Measurements from ENCODE around the gene RIPPLY3.

Gene RIPPLY3

DNA sequence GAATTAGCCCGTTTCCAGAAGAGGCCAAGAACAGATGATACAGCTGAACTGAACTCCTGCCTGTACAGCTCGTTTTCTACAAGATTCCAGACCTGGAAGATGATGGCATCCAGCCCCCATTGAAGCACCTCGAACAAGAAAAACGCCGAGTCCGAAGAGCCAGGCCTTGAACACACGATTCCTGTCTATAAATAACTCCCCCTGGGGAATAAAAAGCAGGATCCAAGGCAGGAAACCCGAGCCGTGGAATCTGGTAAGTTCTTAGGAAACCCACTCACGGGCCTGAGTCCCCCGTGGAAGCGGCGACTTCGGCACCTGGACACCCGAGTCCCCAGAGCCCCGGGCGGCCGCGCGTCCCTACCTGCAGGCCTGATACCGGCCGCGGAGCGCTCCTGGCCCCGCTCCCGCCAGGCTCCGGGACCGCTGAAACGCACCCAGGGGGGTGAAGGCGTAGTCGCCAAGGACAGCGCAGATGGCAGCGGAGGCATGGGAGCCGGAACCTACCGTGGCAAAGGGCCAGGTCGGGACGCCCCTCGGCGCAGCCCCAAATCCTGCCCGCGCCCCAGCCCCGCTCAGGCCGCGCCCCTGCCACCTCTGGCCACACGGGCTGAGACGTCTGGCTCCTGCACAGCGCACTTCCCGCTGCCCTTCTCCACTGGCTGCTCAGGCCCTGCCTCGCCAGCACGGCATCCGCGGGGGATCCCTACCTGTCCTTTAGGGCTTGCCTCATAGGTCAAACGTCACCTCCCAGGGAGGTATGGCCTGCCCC is 26.0 kb upstream of the RIPPLY3 start:
- Histone ChIP-seq H3K4me3 (ENCODE audit: low read length, poor library complexity, severe bottlenecking) (no peak overlapping the region), H2AFZ (ENCODE audit: low read length) (no peak overlapping the region), H3K27me3 (ENCODE audit: insufficient read depth, low read length, poor library complexity, severe bottlenecking) (no peaks in the 10 kb centered on the region), H3K9me3 (ENCODE audit: insufficient read depth, low read depth, low read length) (no peaks in the 10 kb centered on the region), H3K4me2 (ENCODE audit: low read depth, low read length, poor library complexity, severe bottlenecking) (no peak overlapping the region), H3K4me1 (ENCODE audit: insufficient read depth, low read length, poor library complexity, severe bottlenecking) (peaks cover 7% of the 10 kb centered on the region), H3K9ac (ENCODE audit: low read depth, low read length, poor library complexity, severe bottlenecking) (no peak overlapping the region), H4K20me1 (ENCODE audit: insufficient read depth, low read length, poor library complexity, severe bottlenecking) (no peaks in the 10 kb centered on the region), H3K9me2 (replicated peaks; ENCODE audit: low read depth, low read length) (no peaks in the 10 kb centered on the region), H3K79me2 (ENCODE audit: insufficient read depth, low read length) (no peaks in the 10 kb centered on the region), H3K36me3 (ENCODE audit: insufficient read depth, low read length) (no peaks in the 10 kb centered on the region), H3F3A (ENCODE audit: low read depth) (no peaks in the 10 kb centered on the region)
- no peak for TF ChIP-seq EZH2phosphoT487 (IDR thresholded peaks at IDR 0.05; ENCODE audit: borderline replicate concordance)
- TF ChIP-seq, protein P1, sequence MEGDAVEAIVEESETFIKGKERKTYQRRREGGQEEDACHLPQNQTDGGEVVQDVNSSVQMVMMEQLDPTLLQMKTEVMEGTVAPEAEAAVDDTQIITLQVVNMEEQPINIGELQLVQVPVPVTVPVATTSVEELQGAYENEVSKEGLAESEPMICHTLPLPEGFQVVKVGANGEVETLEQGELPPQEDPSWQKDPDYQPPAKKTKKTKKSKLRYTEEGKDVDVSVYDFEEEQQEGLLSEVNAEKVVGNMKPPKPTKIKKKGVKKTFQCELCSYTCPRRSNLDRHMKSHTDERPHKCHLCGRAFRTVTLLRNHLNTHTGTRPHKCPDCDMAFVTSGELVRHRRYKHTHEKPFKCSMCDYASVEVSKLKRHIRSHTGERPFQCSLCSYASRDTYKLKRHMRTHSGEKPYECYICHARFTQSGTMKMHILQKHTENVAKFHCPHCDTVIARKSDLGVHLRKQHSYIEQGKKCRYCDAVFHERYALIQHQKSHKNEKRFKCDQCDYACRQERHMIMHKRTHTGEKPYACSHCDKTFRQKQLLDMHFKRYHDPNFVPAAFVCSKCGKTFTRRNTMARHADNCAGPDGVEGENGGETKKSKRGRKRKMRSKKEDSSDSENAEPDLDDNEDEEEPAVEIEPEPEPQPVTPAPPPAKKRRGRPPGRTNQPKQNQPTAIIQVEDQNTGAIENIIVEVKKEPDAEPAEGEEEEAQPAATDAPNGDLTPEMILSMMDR (conservative IDR thresholded peaks at IDR 0.05; ENCODE audit: low read length) = no peak

DNA sequence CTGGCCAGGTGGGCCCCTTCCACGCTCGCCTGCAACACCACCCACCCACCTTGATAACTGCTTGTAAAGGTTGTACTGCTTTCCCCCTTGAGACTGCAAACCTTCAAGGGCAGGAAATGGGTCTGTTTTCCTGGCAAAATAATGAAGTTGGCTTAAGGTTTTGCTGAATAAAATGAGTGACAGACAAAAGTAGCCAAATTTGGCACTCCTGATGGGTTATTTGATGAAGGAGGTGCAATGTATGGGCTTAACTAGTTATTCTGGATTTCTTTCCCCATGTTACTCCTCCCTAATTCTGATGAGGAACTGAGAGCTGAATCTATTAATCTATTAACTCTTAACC is 25.5 kb upstream of the RIPPLY3 start:
- Histone ChIP-seq H3K27me3 (ENCODE audit: insufficient read depth, low read length, poor library complexity, severe bottlenecking) (no peaks in the 10 kb centered on the region), H3K9ac (ENCODE audit: low read depth, low read length, poor library complexity, severe bottlenecking) (no peak overlapping the region), H3F3A (ENCODE audit: low read depth) (no peaks in the 10 kb centered on the region), H4K20me1 (ENCODE audit: insufficient read depth, low read length, poor library complexity, severe bottlenecking) (no peaks in the 10 kb centered on the region), H3K36me3 (ENCODE audit: insufficient read depth, low read length) (no peaks in the 10 kb centered on the region), H3K9me2 (replicated peaks; ENCODE audit: low read depth, low read length) (no peaks in the 10 kb centered on the region), H3K4me2 (ENCODE audit: low read depth, low read length, poor library complexity, severe bottlenecking) (no peak overlapping the region), H3K4me3 (ENCODE audit: low read length, poor library complexity, severe bottlenecking) (no peak overlapping the region), H2AFZ (ENCODE audit: low read length) (no peak overlapping the region), H3K79me2 (ENCODE audit: insufficient read depth, low read length) (no peaks in the 10 kb centered on the region), H3K9me3 (ENCODE audit: insufficient read depth, low read depth, low read length) (no peaks in the 10 kb centered on the region), H3K4me1 (ENCODE audit: insufficient read depth, low read length, poor library complexity, severe bottlenecking) (peaks cover 7% of the 10 kb centered on the region)
- TF ChIP-seq, protein P1 (conservative IDR thresholded peaks at IDR 0.05; ENCODE audit: low read length) = no peak
- no peak for TF ChIP-seq EZH2phosphoT487 (IDR thresholded peaks at IDR 0.05; ENCODE audit: borderline replicate concordance)

DNA sequence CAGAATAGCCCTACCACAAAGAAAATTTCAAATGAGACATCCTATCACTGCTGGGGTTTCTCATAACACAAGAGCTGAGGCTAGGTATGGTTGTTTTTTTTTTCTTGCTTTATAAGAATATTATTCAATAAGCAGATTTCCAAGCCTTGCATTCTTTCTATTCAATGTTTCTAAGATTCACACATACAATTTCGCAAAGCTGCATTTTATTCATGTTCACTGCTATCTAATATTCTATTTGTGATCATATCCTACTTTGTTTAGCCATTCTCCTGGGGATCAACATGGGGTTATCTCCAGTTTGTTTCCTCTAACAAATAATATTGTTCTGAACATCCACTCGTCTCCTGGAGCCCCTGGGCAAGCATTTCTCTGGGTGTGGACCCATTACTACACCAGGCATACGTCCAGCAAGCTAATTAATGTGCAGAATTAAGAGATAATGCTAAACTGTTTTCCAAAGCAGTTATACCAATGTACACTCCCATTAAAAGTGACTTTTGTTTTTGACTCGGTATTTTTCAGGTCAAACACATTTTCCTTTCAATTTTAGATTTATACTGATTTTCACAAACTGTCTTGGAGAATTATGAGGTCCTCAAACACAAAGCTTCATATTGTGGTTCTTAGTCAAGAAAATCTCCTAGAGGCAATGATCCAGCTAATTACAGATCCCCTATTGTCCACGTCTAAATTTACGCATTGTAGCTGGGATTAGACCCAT is 24.4 kb upstream of the RIPPLY3 start:
- no peak overlapping the region for H3K4me3 ChIP-seq (ENCODE audit: low read length, poor library complexity, severe bottlenecking)
- no peak overlapping the region for H2AFZ ChIP-seq (ENCODE audit: low read length)
- H3K9me2 ChIP-seq (replicated peaks; ENCODE audit: low read depth, low read length) = no peaks in the 10 kb centered on the region
- no peaks in the 10 kb centered on the region for H3K9me3 ChIP-seq (ENCODE audit: insufficient read depth, low read depth, low read length)
- no peak overlapping the region for H3K9ac ChIP-seq (ENCODE audit: low read depth, low read length, poor library complexity, severe bottlenecking)
- no peak overlapping the region for H3K4me2 ChIP-seq (ENCODE audit: low read depth, low read length, poor library complexity, severe bottlenecking)
- H3F3A ChIP-seq (ENCODE audit: low read depth) = no peaks in the 10 kb centered on the region
- no peaks in the 10 kb centered on the region for H3K27me3 ChIP-seq (ENCODE audit: insufficient read depth, low read length, poor library complexity, severe bottlenecking)
- peaks cover 7% of the 10 kb centered on the region for H3K4me1 ChIP-seq (ENCODE audit: insufficient read depth, low read length, poor library complexity, severe bottlenecking)
- no peaks in the 10 kb centered on the region for H3K79me2 ChIP-seq (ENCODE audit: insufficient read depth, low read length)
- H3K36me3 ChIP-seq (ENCODE audit: insufficient read depth, low read length) = no peaks in the 10 kb centered on the region
- no peak for TF ChIP-seq EZH2phosphoT487 (IDR thresholded peaks at IDR 0.05; ENCODE audit: borderline replicate concordance)
- TF ChIP-seq, protein P1 (conservative IDR thresholded peaks at IDR 0.05; ENCODE audit: low read length) = no peak
- no peaks in the 10 kb centered on the region for H4K20me1 ChIP-seq (ENCODE audit: insufficient read depth, low read length, poor library complexity, severe bottlenecking)

Measured in Loucy (cell line).